NCI-H226 (cell line): ENCODE data around the gene LRRC7.
"Not testable (repeated sequence)": the region's sequence is repeated elsewhere in the genome, so short reads cannot be mapped to it uniquely, and the experiment has no call there.

Experiments
- DNase-seq: peaks from one replicate; pipeline ENCODE4 v3.0.0-alpha.2; 2015

The LRRC7 gene

GRCh38 chr1:69911301-69911801 is 343.6 kb downstream of the LRRC7 start:
- peak; percentile 89 for DNase-seq

- peak; percentile 54 for DNase-seq
Measured at GRCh38 chr1:69913977-69914376, 346.3 kb downstream of the LRRC7 start.

- DNase-seq: no peak
Measured at GRCh38 chr1:69914976-69915765, 347.4 kb downstream of the LRRC7 start.

- no peak for DNase-seq
Measured at GRCh38 chr1:69919129-69919921, 351.6 kb downstream of the LRRC7 start.

GRCh38 chr1:69919922-69920273 is 352.2 kb downstream of the LRRC7 start:
- no peak for DNase-seq

- DNase-seq: no peak
Measured at GRCh38 chr1:69920426-69920825, 352.7 kb downstream of the LRRC7 start.

- peak; percentile 89 for DNase-seq
Measured at GRCh38 chr1:69921486-69921885, 353.8 kb downstream of the LRRC7 start.

GRCh38 chr1:69928234-69928633 is 360.5 kb downstream of the LRRC7 start:
- not testable (repeated sequence) for DNase-seq

- peak; percentile 53 for DNase-seq
Measured at GRCh38 chr1:69929308-69930057, 361.8 kb downstream of the LRRC7 start.

GRCh38 chr1:69930396-69930795 is 362.7 kb downstream of the LRRC7 start:
- no peak for DNase-seq

GRCh38 chr1:69932760-69933159 is 365.0 kb downstream of the LRRC7 start:
- DNase-seq: no peak

GRCh38 chr1:69940231-69940630 is 372.5 kb downstream of the LRRC7 start:
- DNase-seq: no peak

- DNase-seq: no peak
Measured at GRCh38 chr1:69940816-69941215, 373.1 kb downstream of the LRRC7 start.

GRCh38 chr1:69943030-69943429 is 375.3 kb downstream of the LRRC7 start:
- no peak for DNase-seq

- no peak for DNase-seq
Measured at GRCh38 chr1:69946935-69947334, 379.2 kb downstream of the LRRC7 start.

GRCh38 chr1:69947837-69948236 is 380.1 kb downstream of the LRRC7 start:
- DNase-seq: peak; percentile 60

- peak; percentile 47 for DNase-seq
Measured at GRCh38 chr1:69952676-69953075, 385.0 kb downstream of the LRRC7 start.

GRCh38 chr1:69962452-69962851 is 394.7 kb downstream of the LRRC7 start:
- DNase-seq: not testable (repeated sequence)

- peak; percentile 42 for DNase-seq
Measured at GRCh38 chr1:69967245-69967766, 399.6 kb downstream of the LRRC7 start.

GRCh38 chr1:69976896-69977295 is 409.2 kb downstream of the LRRC7 start:
- peak; percentile 40 for DNase-seq

- DNase-seq: no peak
Measured at GRCh38 chr1:69982992-69983391, 415.3 kb downstream of the LRRC7 start.

GRCh38 chr1:69985376-69985775 is 417.7 kb downstream of the LRRC7 start:
- no peak for DNase-seq

- no peak for DNase-seq
Measured at GRCh38 chr1:69985901-69986439, 418.2 kb downstream of the LRRC7 start.
